ENCODE measurements around the gene ACOT8. TPM values are rescaled to one million over a fixed set of nuclear protein-coding genes. Genes with fewer than 3 reads are reported as not detected.

Gene ACOT8
- polyA plus RNA-seq, 1 donor (not counting 4 experiments of a cell fraction or from before 2014, with no cell fraction given) = 23.9 TPM

GRCh38 chr20:45821947-45822346 lies 35.2 kb downstream of the ACOT8 start:
- no peaks in the 10 kb centered on the region for H3K9me3 ChIP-seq (ENCODE audit: control insufficient read depth, low read depth, low read length)
- no peaks in the 10 kb centered on the region for H3K79me2 ChIP-seq (ENCODE audit: control insufficient read depth, insufficient read depth, low read length)
- no peak for DNase-seq (ENCODE audit: low read depth, low spot score)
- peaks cover 11% of the 10 kb centered on the region for H3K4me1 ChIP-seq (ENCODE audit: control insufficient read depth, extremely low read depth, insufficient read depth, low read length)
- FAIRE-seq = no peak
- H2AFZ ChIP-seq (ENCODE audit: control insufficient read depth, low read length) = no peak overlapping the region
- H3K4me3 ChIP-seq (ENCODE audit: control insufficient read depth in 2 of 3, extremely low read depth in 1 of 3, insufficient read depth in 2 of 3, low read depth in 1 of 3, low read length in 3 of 3) = no peak overlapping the region
- dilution Hi-C loops (cut with MboI; ENCODE audit: extremely low pct_ligation_motif_present, low sequenced_read_pairs) = no loop called here
- no peak overlapping the region for H3K4me2 ChIP-seq (ENCODE audit: control insufficient read depth, extremely low read depth, insufficient read depth, low read depth, low read length)
- H3K27me3 ChIP-seq (ENCODE audit: control insufficient read depth, extremely low read depth, insufficient read depth, low read length) = peaks cover 16% of the 10 kb centered on the region
- H3K36me3 ChIP-seq (ENCODE audit: control insufficient read depth in 2 of 2, extremely low read depth in 1 of 2, insufficient read depth in 2 of 2, low read length in 2 of 2) = no peaks in the 10 kb centered on the region
- H3K9me1 ChIP-seq (ENCODE audit: control insufficient read depth, extremely low read depth, insufficient read depth, low read length) = no peaks in the 10 kb centered on the region
- H3K9ac ChIP-seq (ENCODE audit: control insufficient read depth, extremely low read depth, insufficient read depth, low read length) = no peak overlapping the region
- no peak overlapping the region for H3K27ac ChIP-seq (ENCODE audit: control insufficient read depth, insufficient read depth, low read length)
- no peak for TF ChIP-seq EZH2 (IDR thresholded peaks at IDR 0.05; ENCODE audit: low read length)
- TF ChIP-seq CTCF (optimal IDR thresholded peaks at IDR 0.05 in 1 of 3, IDR thresholded peaks at IDR 0.05 in 1 of 3, conservative IDR thresholded peaks at IDR 0.05 in 1 of 3; ENCODE audit: extremely low read depth in 1 of 3, insufficient read depth in 2 of 3, low read length in 3 of 3) = no peak
- peaks cover 1% of the 10 kb centered on the region for H4K20me1 ChIP-seq (ENCODE audit: control insufficient read depth, extremely low read depth, insufficient read depth, low read length)

DNA sequence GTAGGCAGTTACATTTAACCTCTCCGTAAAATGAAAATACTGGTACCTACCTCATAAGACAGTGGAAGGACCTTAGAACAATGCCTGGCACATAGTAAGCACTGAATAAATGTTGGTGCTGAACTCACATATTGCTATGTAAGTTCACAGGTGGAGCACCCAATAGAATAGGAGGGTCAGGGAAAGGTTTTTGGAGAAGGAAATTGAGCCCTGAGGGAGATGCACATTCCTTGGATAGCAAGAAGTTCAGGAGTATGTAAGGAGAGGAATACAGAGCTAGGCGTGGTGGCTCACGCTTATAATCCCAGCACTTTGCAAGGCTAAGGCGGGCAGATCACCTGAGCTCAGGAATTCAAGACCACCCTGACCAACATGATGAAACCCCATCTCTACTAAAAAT lies 37.7 kb downstream of the ACOT8 start:
- H3K4me1 ChIP-seq (ENCODE audit: control insufficient read depth, extremely low read depth, insufficient read depth, low read length) = peaks cover 11% of the 10 kb centered on the region
- H3K9ac ChIP-seq (ENCODE audit: control insufficient read depth, extremely low read depth, insufficient read depth, low read length) = no peak overlapping the region
- TF ChIP-seq CTCF (optimal IDR thresholded peaks at IDR 0.05 in 1 of 3, IDR thresholded peaks at IDR 0.05 in 1 of 3, conservative IDR thresholded peaks at IDR 0.05 in 1 of 3; ENCODE audit: extremely low read depth in 1 of 3, insufficient read depth in 2 of 3, low read length in 3 of 3) (no peak), EZH2 (IDR thresholded peaks at IDR 0.05; ENCODE audit: low read length) (no peak)
- H3K27ac ChIP-seq (ENCODE audit: control insufficient read depth, insufficient read depth, low read length) = no peak overlapping the region
- H3K9me3 ChIP-seq (ENCODE audit: control insufficient read depth, low read depth, low read length) = no peaks in the 10 kb centered on the region
- no peak overlapping the region for H2AFZ ChIP-seq (ENCODE audit: control insufficient read depth, low read length)
- no peak overlapping the region for H3K4me2 ChIP-seq (ENCODE audit: control insufficient read depth, extremely low read depth, insufficient read depth, low read depth, low read length)
- peaks cover 0 to 9% of the 10 kb centered on the region in 2 experiments for H3K36me3 ChIP-seq (ENCODE audit: control insufficient read depth in 2 of 2, extremely low read depth in 1 of 2, insufficient read depth in 2 of 2, low read length in 2 of 2)
- H3K27me3 ChIP-seq (ENCODE audit: control insufficient read depth, extremely low read depth, insufficient read depth, low read length) = peaks cover 16% of the 10 kb centered on the region
- peaks cover 6% of the 10 kb centered on the region for H4K20me1 ChIP-seq (ENCODE audit: control insufficient read depth, extremely low read depth, insufficient read depth, low read length)
- H3K4me3 ChIP-seq (ENCODE audit: control insufficient read depth in 2 of 3, extremely low read depth in 1 of 3, insufficient read depth in 2 of 3, low read depth in 1 of 3, low read length in 3 of 3) = no peak overlapping the region
- DNase-seq (ENCODE audit: low read depth, low spot score) = no peak
- H3K79me2 ChIP-seq (ENCODE audit: control insufficient read depth, insufficient read depth, low read length) = peaks cover 3% of the 10 kb centered on the region
- FAIRE-seq = no peak
- dilution Hi-C loops (cut with MboI; ENCODE audit: extremely low pct_ligation_motif_present, low sequenced_read_pairs) = no loop called here
- H3K9me1 ChIP-seq (ENCODE audit: control insufficient read depth, extremely low read depth, insufficient read depth, low read length) = no peaks in the 10 kb centered on the region
